ENCODE data around the gene MEGF10.

Gene MEGF10

GRCh38 chr5:127306036-127306435 is 15.4 kb downstream of the MEGF10 start:
- no peak for ATAC-seq
- TF ChIP-seq ARNTL (CRISPR knock-in tag; IDR thresholded peaks at IDR 0.05; ENCODE audit: borderline replicate concordance, low read depth), result no peak
- TF ChIP-seq CSDC2 (CRISPR knock-in tag; IDR thresholded peaks at IDR 0.05), result no peak
- no peak for TF ChIP-seq ISL1 (CRISPR knock-in tag; IDR thresholded peaks at IDR 0.05)
- no peak for TF ChIP-seq TOX (CRISPR knock-in tag; IDR thresholded peaks at IDR 0.05; ENCODE audit: borderline replicate concordance)
- no peak for TF ChIP-seq BACH2 (CRISPR knock-in tag; IDR thresholded peaks at IDR 0.05; ENCODE audit: borderline replicate concordance)
- TF ChIP-seq OSR1 (CRISPR knock-in tag; IDR thresholded peaks at IDR 0.05), result no peak
- no peak for TF ChIP-seq ZNF565 (CRISPR knock-in tag; conservative IDR thresholded peaks at IDR 0.05; ENCODE audit: low read depth)
- TF ChIP-seq ESRRG (CRISPR knock-in tag; IDR thresholded peaks at IDR 0.05), result no peak
- no peak for TF ChIP-seq TCF4 (CRISPR knock-in tag; IDR thresholded peaks at IDR 0.05; ENCODE audit: borderline replicate concordance)
- TF ChIP-seq PPARA (CRISPR knock-in tag; IDR thresholded peaks at IDR 0.05; ENCODE audit: borderline replicate concordance), result no peak
- TF ChIP-seq POU6F1 (CRISPR knock-in tag; IDR thresholded peaks at IDR 0.05; ENCODE audit: borderline replicate concordance, low read depth), result no peak
- no peak for TF ChIP-seq ZFP3 (CRISPR knock-in tag; IDR thresholded peaks at IDR 0.05)
- TF ChIP-seq TSHZ2 (CRISPR knock-in tag; IDR thresholded peaks at IDR 0.05), result no peak
- no peak for TF ChIP-seq RARB (CRISPR knock-in tag; IDR thresholded peaks at IDR 0.05)
- TF ChIP-seq ZNF8 (CRISPR knock-in tag; IDR thresholded peaks at IDR 0.05), result no peak
- no peak for TF ChIP-seq SNAI2 (CRISPR knock-in tag; IDR thresholded peaks at IDR 0.05)
- no peak for TF ChIP-seq ZFP30 (CRISPR knock-in tag; IDR thresholded peaks at IDR 0.05)
- no peak for TF ChIP-seq PATZ1 (CRISPR knock-in tag; IDR thresholded peaks at IDR 0.05; ENCODE audit: borderline replicate concordance)
- no peak for TF ChIP-seq CSRNP3 (CRISPR knock-in tag; IDR thresholded peaks at IDR 0.05)

- TF ChIP-seq ZNF70 (CRISPR knock-in tag; IDR thresholded peaks at IDR 0.05), result no peak
- no peak for TF ChIP-seq ISL1 (CRISPR knock-in tag; IDR thresholded peaks at IDR 0.05)
- no peak for TF ChIP-seq TSHZ2 (CRISPR knock-in tag; IDR thresholded peaks at IDR 0.05)
- no peak for TF ChIP-seq ZNF565 (CRISPR knock-in tag; conservative IDR thresholded peaks at IDR 0.05; ENCODE audit: low read depth)
- TF ChIP-seq PATZ1 (CRISPR knock-in tag; IDR thresholded peaks at IDR 0.05; ENCODE audit: borderline replicate concordance), result no peak
- TF ChIP-seq OSR1 (CRISPR knock-in tag; IDR thresholded peaks at IDR 0.05), result no peak
- TF ChIP-seq ZFP30 (CRISPR knock-in tag; IDR thresholded peaks at IDR 0.05), result no peak
- TF ChIP-seq CREB5 (CRISPR knock-in tag; IDR thresholded peaks at IDR 0.05; ENCODE audit: low read depth), result no peak
- TF ChIP-seq TCF4 (CRISPR knock-in tag; IDR thresholded peaks at IDR 0.05; ENCODE audit: borderline replicate concordance), result no peak
- no peak for TF ChIP-seq ZNF8 (CRISPR knock-in tag; IDR thresholded peaks at IDR 0.05)
- no peak for ATAC-seq
Observed at GRCh38 chr5:127306647-127307046, 16.1 kb downstream of the MEGF10 start.

All from SK-N-SH treated with all-trans-retinoic acid at 6 μM for 48 hours (cell line).